Measurements from ENCODE around the gene PAGR1.

PAGR1 gene

GRCh38 chr16:29802416-29802935 lies 13.5 kb upstream of the PAGR1 start:
- no peak overlapping the region for H3K4me3 ChIP-seq (ENCODE audit: low read length)
- TF ChIP-seq, protein P1, sequence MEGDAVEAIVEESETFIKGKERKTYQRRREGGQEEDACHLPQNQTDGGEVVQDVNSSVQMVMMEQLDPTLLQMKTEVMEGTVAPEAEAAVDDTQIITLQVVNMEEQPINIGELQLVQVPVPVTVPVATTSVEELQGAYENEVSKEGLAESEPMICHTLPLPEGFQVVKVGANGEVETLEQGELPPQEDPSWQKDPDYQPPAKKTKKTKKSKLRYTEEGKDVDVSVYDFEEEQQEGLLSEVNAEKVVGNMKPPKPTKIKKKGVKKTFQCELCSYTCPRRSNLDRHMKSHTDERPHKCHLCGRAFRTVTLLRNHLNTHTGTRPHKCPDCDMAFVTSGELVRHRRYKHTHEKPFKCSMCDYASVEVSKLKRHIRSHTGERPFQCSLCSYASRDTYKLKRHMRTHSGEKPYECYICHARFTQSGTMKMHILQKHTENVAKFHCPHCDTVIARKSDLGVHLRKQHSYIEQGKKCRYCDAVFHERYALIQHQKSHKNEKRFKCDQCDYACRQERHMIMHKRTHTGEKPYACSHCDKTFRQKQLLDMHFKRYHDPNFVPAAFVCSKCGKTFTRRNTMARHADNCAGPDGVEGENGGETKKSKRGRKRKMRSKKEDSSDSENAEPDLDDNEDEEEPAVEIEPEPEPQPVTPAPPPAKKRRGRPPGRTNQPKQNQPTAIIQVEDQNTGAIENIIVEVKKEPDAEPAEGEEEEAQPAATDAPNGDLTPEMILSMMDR (conservative IDR thresholded peaks at IDR 0.05; ENCODE audit: low read depth, low read length), result no peak
- DNase-seq (ENCODE audit: low read depth), result no peak

- H3K4me3 ChIP-seq (ENCODE audit: low read length), result no peak overlapping the region
- DNase-seq (ENCODE audit: low read depth), result no peak
- TF ChIP-seq, protein P1 (conservative IDR thresholded peaks at IDR 0.05; ENCODE audit: low read depth, low read length), result no peak
These were observed 11.9 kb upstream of the PAGR1 start for GRCh38 chr16:29804020-29804419.

- H3K4me3 ChIP-seq (ENCODE audit: low read length), result peak overlapping the region; percentile 79
- TF ChIP-seq, protein P1 (conservative IDR thresholded peaks at IDR 0.05; ENCODE audit: low read depth, low read length), result no peak
- no peak for DNase-seq (ENCODE audit: low read depth)
These were observed 11.3 kb upstream of the PAGR1 start for GRCh38 chr16:29804455-29805231.

DNA sequence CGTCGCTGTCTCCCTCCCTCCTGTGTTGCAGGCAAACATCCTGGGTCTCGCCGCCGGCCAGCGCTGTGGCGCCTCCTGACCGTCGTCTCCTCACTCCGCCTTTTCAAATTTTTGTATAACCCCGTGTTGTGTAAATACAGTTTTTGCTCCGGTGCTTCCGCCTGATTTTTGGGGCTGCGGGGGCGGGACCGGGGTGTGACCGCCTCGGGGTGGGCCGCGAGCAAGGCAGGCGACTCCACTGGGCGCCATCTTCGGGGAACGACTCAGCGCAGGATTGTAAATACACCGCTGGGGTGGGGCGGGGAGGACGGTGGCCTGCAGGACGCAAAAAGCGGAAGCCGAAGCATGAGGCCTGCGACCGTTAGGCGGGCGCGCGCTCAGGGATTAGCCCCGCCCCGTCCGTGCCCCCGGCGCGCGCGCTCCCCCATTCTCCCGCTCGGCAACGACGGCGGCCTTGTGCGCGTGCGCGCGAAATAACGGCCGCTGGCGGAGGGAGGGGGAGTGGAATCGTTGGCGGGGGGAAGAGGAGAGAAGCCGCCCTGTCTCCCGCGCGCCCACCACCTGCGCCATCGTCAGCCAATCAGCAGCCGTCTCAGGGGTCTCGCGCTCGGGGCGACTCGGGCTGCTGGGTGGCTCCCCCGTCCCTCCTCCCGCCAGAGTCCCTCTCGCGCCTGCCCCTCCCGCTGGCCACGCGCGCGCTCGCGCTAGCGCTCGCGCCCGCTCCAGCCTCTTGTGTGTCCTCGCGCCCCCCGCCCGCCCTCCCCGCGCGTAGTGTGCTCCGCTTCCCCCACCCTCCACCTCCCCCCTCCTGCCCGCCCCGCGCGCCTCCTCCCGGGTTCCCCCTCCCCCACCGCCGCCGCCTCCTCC lies 10.5 kb upstream of the PAGR1 start:
- peak; percentile 90 for DNase-seq (ENCODE audit: low read depth)
- TF ChIP-seq, protein P1 (conservative IDR thresholded peaks at IDR 0.05; ENCODE audit: low read depth, low read length), result no peak
- peak overlapping the region; percentile 79 for H3K4me3 ChIP-seq (ENCODE audit: low read length)

GRCh38 chr16:29806099-29806579 lies 9.8 kb upstream of the PAGR1 start, which contains the start of gene MAZ:
MAZ (plus strand) TSS chr16:29806529; CDS start chr16:29806702, 173 bp downstream.
- H3K4me3 ChIP-seq (ENCODE audit: low read length), result peak within 1 kb of the TSS; percentile 79
- TF ChIP-seq, protein P1 (conservative IDR thresholded peaks at IDR 0.05; ENCODE audit: low read depth, low read length), result no peak
- DNase-seq (ENCODE audit: low read depth), result no peak

DNA sequence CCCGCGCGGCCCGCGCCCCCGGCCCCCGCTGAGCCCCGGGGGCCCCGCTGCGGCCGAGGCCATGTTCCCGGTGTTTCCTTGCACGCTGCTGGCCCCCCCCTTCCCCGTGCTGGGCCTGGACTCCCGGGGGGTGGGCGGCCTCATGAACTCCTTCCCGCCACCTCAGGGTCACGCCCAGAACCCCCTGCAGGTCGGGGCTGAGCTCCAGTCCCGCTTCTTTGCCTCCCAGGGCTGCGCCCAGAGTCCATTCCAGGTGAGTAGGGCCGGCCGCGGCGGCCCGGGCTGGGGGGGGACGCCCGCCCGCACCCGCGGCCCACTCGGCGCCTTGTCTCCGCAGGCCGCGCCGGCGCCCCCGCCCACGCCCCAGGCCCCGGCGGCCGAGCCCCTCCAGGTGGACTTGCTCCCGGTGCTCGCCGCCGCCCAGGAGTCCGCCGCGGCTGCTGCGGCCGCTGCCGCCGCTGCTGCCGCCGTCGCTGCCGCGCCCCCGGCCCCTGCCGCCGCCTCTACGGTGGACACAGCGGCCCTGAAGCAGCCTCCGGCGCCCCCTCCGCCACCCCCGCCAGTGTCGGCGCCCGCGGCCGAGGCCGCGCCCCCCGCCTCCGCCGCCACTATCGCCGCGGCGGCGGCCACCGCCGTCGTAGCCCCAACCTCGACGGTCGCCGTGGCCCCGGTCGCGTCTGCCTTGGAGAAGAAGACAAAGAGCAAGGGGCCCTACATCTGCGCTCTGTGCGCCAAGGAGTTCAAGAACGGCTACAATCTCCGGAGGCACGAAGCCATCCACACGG lies 9.1 kb upstream of the PAGR1 start:
- TF ChIP-seq, protein P1 (conservative IDR thresholded peaks at IDR 0.05; ENCODE audit: low read depth, low read length), result no peak
- no peak for DNase-seq (ENCODE audit: low read depth)

More for the DNA sequence above, 9.1 kb upstream of the PAGR1 start:
- H3K4me3 ChIP-seq (ENCODE audit: low read length), result peak overlapping the region; percentile 64

All from retinal pigment epithelial cell (primary cell).